ENCODE data around the gene RHAG.
"Not testable (repeated sequence)": the region's sequence is repeated elsewhere in the genome, so short reads cannot be mapped to it uniquely, and the experiment has no call there.

Gene RHAG

DNA sequence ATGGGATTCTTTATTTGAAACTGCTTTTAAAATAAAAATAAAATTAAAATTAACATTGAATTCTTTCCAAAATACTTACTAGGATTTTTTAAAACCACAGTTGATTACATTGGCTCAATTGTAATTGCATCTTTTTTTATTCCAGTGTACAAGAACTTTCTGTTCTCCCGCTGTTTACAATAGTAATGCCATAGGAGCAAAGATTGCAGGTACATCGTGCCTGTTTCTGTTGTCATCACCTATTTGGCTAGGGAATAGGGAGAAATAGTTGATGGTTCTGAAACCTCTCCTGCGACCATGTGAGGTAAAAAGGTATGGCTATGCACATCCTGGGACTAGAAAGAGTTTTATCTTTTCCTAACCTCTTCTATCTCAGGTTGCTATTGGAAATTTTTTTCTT lies 28.2 kb upstream of the RHAG start:
- Histone ChIP-seq H3K36me3 (ENCODE audit: control insufficient read depth in 2 of 2, insufficient read depth in 1 of 2, low read length in 2 of 2) (no peaks in the 10 kb centered on the region), H3K4me3 (ENCODE audit: low read depth, low read length) (no peak overlapping the region), H3K9me3 (ENCODE audit: control insufficient read depth, insufficient read depth, low read depth, low read length) (no peaks in the 10 kb centered on the region), H3K27ac (ENCODE audit: extremely low read depth, low read depth, low read length) (no peak overlapping the region), H3K4me1 (ENCODE audit: control insufficient read depth, insufficient read depth, low read length) (no peaks in the 10 kb centered on the region)
- TF ChIP-seq ZNF366 (tag by site-specific recombination; conservative IDR thresholded peaks at IDR 0.05): no peak
- no peak for TF ChIP-seq GLI4 (tag by site-specific recombination; IDR thresholded peaks at IDR 0.05)
- no peak for TF ChIP-seq ZNF350 (tag by site-specific recombination; IDR thresholded peaks at IDR 0.05)
- TF ChIP-seq ZNF324 (tag by site-specific recombination; IDR thresholded peaks at IDR 0.05): no peak
- no peak for TF ChIP-seq ZNF664 (tag by site-specific recombination; IDR thresholded peaks at IDR 0.05)
- TF ChIP-seq KLF16 (tag by site-specific recombination; IDR thresholded peaks at IDR 0.05): no peak
- no peak for TF ChIP-seq GLIS1 (tag by site-specific recombination; IDR thresholded peaks at IDR 0.05)
- TF ChIP-seq ZNF670 (tag by site-specific recombination; IDR thresholded peaks at IDR 0.05; ENCODE audit: low read depth): no peak
- TF ChIP-seq KLF9 (tag by site-specific recombination; IDR thresholded peaks at IDR 0.05; ENCODE audit: low read depth): no peak
- TF ChIP-seq, protein P1, sequence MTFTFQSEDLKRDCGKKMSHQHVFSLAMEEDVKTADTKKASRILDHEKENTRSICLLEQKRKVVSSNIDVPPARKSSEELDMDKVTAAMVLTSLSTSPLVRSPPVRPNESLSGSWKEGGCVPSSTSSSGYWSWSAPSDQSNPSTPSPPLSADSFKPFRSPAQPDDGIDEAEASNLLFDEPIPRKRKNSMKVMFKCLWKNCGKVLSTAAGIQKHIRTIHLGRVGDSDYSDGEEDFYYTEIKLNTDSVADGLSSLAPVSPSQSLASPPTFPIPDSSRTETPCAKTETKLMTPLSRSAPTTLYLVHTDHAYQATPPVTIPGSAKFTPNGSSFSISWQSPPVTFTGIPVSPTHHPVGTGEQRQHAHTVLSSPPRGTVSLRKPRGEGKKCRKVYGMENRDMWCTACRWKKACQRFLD (tag by site-specific recombination; IDR thresholded peaks at IDR 0.05): no peak
- no peak for TF ChIP-seq IKZF3 (tag by site-specific recombination; IDR thresholded peaks at IDR 0.05)
- TF ChIP-seq ZNF768 (tag by site-specific recombination; IDR thresholded peaks at IDR 0.05): no peak
- POLR2A ChIA-PET: interaction anchor here (0.6 kb wide), 1 partner anchor 120 kb away, joined by 5 read pairs; no protein-coding TSS in a partner anchor
- CTCF ChIA-PET: no interaction called here

DNA sequence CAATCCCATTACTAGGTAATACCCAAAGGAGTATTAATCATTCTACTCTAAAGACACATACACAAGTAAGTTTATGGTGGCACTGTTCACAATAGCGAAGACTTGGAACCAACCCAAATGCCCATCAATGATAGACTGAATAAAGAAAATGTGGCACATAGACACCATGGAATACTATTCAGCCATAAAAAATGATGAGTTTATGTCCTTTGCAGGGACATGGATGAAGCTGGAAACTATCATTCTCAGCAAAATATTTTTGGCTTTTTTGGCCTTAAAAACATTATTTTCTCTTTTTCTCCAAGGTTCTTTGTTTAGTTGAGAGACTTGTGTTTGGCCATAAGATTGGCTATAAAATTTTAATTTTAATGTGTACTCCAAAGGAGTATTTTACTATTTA lies 27.4 kb upstream of the RHAG start:
- CTCF ChIA-PET: not testable (repeated sequence)

DNA sequence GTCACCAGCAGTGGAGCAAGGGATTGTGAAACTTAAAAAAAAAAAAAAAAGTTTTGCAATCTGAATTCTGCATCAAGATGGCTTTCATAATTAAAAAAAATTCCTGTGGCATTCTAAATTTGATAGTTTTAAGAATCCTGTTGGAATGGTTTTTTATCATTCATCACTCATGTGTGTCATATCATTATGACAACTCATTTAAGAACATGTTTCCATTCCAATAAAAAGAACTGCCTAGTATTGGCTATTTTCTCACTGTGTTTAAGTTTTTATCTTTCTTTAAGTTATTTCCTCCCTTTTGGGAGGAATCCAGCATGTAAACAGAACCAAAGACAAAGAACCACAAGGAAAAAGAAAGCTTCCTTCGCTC lies 26.2 kb upstream of the RHAG start:
- H3K4me1 ChIP-seq (ENCODE audit: control insufficient read depth, insufficient read depth, low read length): no peaks in the 10 kb centered on the region
- no peaks in the 10 kb centered on the region for H3K36me3 ChIP-seq (ENCODE audit: control insufficient read depth in 2 of 2, insufficient read depth in 1 of 2, low read length in 2 of 2)
- H3K4me3 ChIP-seq (ENCODE audit: low read depth, low read length): no peak overlapping the region
- POLR2A ChIA-PET: no interaction called here
- no peaks in the 10 kb centered on the region for H3K9me3 ChIP-seq (ENCODE audit: control insufficient read depth, insufficient read depth, low read depth, low read length)
- H3K27ac ChIP-seq (ENCODE audit: extremely low read depth, low read depth, low read length): no peak overlapping the region
- TF ChIP-seq, protein P2, sequence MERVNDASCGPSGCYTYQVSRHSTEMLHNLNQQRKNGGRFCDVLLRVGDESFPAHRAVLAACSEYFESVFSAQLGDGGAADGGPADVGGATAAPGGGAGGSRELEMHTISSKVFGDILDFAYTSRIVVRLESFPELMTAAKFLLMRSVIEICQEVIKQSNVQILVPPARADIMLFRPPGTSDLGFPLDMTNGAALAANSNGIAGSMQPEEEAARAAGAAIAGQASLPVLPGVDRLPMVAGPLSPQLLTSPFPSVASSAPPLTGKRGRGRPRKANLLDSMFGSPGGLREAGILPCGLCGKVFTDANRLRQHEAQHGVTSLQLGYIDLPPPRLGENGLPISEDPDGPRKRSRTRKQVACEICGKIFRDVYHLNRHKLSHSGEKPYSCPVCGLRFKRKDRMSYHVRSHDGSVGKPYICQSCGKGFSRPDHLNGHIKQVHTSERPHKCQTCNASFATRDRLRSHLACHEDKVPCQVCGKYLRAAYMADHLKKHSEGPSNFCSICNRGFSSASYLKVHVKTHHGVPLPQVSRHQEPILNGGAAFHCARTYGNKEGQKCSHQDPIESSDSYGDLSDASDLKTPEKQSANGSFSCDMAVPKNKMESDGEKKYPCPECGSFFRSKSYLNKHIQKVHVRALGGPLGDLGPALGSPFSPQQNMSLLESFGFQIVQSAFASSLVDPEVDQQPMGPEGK (tag by site-specific recombination; IDR thresholded peaks at IDR 0.05): no peak
- TF ChIP-seq ZFP41 (tag by site-specific recombination; IDR thresholded peaks at IDR 0.05; ENCODE audit: borderline replicate concordance) (no peak), SALL2 (tag by site-specific recombination; IDR thresholded peaks at IDR 0.05; ENCODE audit: borderline replicate concordance) (no peak), ZNF549 (tag by site-specific recombination; IDR thresholded peaks at IDR 0.05) (no peak), ZNF394 (tag by site-specific recombination; IDR thresholded peaks at IDR 0.05; ENCODE audit: borderline replicate concordance) (no peak), ZNF530 (tag by site-specific recombination; IDR thresholded peaks at IDR 0.05; ENCODE audit: low read depth) (no peak), ZNF76 (tag by site-specific recombination; IDR thresholded peaks at IDR 0.05; ENCODE audit: borderline replicate concordance, low read depth) (no peak), ZNF292 (tag by site-specific recombination; IDR thresholded peaks at IDR 0.05; ENCODE audit: borderline replicate concordance, low read depth) (no peak), ZIC2 (tag by site-specific recombination; IDR thresholded peaks at IDR 0.05) (no peak), ZNF223 (tag by site-specific recombination; IDR thresholded peaks at IDR 0.05) (no peak), ZNF302 (tag by site-specific recombination; IDR thresholded peaks at IDR 0.05; ENCODE audit: low read depth) (no peak), HOXD13 (CRISPR knock-in tag; IDR thresholded peaks at IDR 0.05; ENCODE audit: borderline replicate concordance) (no peak)
- TF ChIP-seq, protein P3, sequence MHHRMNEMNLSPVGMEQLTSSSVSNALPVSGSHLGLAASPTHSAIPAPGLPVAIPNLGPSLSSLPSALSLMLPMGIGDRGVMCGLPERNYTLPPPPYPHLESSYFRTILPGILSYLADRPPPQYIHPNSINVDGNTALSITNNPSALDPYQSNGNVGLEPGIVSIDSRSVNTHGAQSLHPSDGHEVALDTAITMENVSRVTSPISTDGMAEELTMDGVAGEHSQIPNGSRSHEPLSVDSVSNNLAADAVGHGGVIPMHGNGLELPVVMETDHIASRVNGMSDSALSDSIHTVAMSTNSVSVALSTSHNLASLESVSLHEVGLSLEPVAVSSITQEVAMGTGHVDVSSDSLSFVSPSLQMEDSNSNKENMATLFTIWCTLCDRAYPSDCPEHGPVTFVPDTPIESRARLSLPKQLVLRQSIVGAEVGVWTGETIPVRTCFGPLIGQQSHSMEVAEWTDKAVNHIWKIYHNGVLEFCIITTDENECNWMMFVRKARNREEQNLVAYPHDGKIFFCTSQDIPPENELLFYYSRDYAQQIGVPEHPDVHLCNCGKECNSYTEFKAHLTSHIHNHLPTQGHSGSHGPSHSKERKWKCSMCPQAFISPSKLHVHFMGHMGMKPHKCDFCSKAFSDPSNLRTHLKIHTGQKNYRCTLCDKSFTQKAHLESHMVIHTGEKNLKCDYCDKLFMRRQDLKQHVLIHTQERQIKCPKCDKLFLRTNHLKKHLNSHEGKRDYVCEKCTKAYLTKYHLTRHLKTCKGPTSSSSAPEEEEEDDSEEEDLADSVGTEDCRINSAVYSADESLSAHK (tag by site-specific recombination; IDR thresholded peaks at IDR 0.05): no peak
- CTCF ChIA-PET: no interaction called here

More for the DNA sequence above, 27.4 kb upstream of the RHAG start:
- H3K9me3 ChIP-seq (ENCODE audit: control insufficient read depth, insufficient read depth, low read depth, low read length); H3K36me3 ChIP-seq (ENCODE audit: control insufficient read depth in 2 of 2, insufficient read depth in 1 of 2, low read length in 2 of 2); H3K27ac ChIP-seq (ENCODE audit: extremely low read depth, low read depth, low read length); H3K4me3 ChIP-seq (ENCODE audit: low read depth, low read length); H3K4me1 ChIP-seq (ENCODE audit: control insufficient read depth, insufficient read depth, low read length): not testable (repeated sequence)
- POLR2A ChIA-PET: interaction anchor here (0.6 kb wide), 1 partner anchor 119 kb away, joined by 5 read pairs; no protein-coding TSS in a partner anchor

Measured in HEK293 (cell line).